Measurements from ENCODE around the gene WDR64.
"Not testable (repeated sequence)": the region's sequence is repeated elsewhere in the genome, so short reads cannot be mapped to it uniquely, and the experiment has no call there.

Gene WDR64

DNA sequence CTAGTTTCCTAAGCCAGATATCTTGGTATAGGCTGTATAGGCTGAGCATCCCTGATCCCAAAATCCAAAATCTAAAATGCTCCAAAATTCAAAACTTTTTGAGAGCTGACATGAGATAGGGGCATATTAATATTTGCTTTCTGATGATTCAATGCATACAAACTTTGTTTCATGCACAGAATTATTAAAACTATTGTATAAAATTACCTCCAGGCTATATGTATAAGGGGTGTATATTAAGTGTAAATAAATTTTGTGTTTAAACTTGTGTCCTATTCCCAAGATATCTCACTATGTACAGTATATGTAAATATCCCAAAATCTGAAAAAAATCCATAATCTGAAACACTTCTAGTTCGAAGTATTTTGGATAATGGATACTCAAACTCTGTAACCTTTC, 2.6 kb downstream of the WDR64 start:
- TF ChIP-seq, protein P1, sequence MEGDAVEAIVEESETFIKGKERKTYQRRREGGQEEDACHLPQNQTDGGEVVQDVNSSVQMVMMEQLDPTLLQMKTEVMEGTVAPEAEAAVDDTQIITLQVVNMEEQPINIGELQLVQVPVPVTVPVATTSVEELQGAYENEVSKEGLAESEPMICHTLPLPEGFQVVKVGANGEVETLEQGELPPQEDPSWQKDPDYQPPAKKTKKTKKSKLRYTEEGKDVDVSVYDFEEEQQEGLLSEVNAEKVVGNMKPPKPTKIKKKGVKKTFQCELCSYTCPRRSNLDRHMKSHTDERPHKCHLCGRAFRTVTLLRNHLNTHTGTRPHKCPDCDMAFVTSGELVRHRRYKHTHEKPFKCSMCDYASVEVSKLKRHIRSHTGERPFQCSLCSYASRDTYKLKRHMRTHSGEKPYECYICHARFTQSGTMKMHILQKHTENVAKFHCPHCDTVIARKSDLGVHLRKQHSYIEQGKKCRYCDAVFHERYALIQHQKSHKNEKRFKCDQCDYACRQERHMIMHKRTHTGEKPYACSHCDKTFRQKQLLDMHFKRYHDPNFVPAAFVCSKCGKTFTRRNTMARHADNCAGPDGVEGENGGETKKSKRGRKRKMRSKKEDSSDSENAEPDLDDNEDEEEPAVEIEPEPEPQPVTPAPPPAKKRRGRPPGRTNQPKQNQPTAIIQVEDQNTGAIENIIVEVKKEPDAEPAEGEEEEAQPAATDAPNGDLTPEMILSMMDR (IDR thresholded peaks at IDR 0.05; ENCODE audit: extremely low read depth, missing control alignments) = no peak

DNA sequence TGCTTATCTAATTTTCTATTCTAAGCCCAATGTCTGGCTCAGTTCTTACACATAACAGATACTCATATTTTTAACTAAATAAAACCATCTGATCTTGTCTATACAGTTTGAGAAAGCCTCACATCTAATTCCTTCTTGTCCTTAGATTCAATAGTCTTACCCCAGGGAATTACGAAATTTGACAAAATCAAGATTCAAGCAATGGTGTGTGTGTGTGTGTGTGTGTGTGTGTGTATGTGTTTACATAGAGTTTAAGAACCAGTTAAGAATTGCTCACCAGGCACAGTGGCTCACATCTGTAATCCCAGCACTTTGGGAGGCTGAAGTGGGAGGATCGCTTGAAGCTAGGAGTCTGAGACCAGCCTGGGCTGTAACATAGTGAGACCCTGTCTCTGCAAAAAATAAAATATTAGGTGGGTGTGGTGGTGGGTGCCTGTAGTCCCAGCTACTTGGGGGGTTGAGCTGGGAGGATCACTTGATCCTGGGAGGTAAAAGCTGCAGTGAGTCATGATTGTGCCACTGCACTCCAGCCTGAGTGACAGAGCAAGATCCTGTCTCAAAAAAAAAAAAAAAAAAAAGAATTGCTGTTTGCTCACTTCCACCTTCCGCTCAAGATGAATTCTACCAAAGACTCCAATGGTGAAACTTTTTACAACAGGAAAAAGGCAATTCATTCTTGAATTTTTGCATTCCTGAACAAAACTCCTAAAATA, 6.2 kb downstream of the WDR64 start:
- TF ChIP-seq, protein P1 (IDR thresholded peaks at IDR 0.05; ENCODE audit: extremely low read depth, missing control alignments) = no peak
- no peak for DNase-seq (ENCODE audit: low spot score)

More for the DNA sequence above, 2.6 kb downstream of the WDR64 start:
- no peak for DNase-seq (ENCODE audit: low spot score)

DNA sequence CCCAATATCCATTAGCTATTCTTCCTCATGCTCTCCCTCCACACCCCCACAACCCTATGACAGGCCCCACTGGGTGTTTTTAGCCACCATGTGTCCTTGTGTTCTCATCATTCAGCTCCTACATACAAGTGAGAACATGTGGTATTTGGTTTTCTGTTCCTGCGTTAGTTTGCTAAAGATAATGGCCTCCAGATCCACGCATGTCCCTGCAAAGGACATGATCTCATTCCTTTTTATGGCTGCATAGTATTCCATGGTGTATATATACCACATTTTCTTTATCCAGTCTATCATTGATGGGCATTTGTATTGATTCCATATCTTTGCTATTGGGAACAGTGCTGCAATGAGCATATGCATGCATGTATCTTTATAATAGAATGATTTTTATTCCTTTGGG, 6.9 kb downstream of the WDR64 start:
- not testable (repeated sequence) for DNase-seq (ENCODE audit: low spot score)

DNA sequence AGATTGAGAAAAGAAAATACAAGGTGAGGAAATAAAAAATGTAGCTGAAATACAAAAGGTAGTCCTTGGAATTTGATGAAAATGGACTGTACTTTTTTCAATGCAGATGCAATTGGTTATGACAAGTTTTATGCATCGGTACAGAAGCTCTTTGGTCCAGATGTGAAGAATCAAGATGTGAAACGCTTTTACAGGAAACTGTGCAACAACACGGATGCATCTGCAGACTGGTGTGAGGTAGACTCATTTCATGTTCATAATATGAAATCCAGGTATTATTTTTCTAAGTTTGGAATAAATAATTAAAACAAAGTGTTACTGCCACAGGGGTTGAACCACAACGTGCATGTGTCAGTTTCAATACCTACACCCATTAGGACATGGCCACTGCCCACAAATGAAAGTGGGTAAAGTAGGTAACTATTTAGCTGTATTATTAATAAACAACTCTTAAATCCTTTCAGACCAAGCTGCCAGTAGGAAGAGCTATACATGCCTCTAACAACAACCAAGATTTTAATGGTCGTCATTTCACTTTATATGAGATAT, 8.4 kb downstream of the WDR64 start:
- DNase-seq (ENCODE audit: low spot score) = no peak
- TF ChIP-seq, protein P1 (IDR thresholded peaks at IDR 0.05; ENCODE audit: extremely low read depth, missing control alignments) = no peak

DNA sequence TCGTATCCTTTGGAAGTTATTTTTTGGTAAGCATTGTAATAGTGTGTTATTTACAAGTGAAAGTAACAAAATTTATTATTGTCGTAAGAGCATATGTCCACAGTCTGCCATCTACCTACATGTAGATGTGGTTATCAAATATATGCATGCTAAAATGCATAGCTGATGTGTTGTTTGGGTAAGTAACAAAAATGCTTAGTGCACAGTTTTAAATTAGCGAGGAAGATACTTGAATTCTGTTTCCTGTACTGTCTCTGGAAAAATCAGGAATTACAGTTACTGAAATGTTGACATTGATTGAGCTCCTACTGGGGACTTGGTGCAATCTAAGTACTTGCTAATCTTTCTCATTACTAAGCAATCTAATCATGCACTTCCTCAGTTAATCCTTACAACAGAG, 14.3 kb downstream of the WDR64 start:
- no peak for DNase-seq (ENCODE audit: low spot score)
- TF ChIP-seq, protein P1 (IDR thresholded peaks at IDR 0.05; ENCODE audit: extremely low read depth, missing control alignments) = no peak

DNA sequence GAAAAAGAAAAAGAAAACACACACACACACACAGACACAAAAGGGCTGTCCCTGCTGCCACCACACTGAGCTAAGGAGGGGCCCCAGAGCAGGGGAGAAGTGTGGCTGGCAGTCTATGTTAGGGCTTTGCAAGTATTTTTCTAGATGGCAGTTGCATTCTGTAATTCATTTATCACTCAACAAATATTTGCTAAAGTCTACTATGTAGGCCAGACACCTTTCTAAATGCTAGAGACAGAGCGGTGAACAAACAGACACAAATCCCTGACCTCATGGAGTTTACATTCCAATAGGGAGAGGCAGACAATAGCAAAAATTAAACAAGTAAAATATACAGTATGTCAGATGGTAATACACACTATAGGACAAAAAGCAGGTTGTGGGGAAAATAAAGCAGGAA, 20.2 kb downstream of the WDR64 start:
- TF ChIP-seq, protein P1 (IDR thresholded peaks at IDR 0.05; ENCODE audit: extremely low read depth, missing control alignments) = no peak
- no peak for DNase-seq (ENCODE audit: low spot score)

DNA sequence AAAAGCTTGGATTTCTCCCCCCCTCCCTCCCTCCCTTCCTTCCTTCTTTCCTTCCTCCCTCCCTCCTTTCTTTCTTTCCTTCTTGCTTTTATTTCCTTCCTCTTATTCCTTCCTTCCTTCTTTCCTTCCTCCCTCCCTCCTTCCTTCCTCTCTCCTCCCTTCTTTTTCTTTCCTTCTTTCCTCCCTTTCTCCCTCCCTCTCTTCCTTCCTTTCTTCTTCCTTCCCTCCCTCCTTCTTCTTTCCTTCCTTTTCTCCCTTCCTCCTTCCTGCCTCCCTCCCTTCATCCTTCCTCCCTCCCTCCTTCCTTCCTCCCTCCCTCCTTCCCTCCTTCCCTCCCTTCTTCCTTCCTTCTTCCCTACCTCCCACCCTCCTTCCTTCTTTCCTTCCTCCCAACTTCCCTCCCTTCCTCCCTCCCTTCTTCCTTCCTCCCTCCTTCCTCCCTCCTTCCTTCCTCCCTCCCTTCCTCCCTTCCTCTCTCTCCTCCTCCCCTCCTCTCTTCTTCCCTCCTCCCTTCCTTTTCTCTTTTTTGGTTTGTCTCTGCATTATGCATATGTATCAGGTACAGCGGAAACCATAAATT, 22.8 kb downstream of the WDR64 start:
- TF ChIP-seq, protein P1 (IDR thresholded peaks at IDR 0.05; ENCODE audit: extremely low read depth, missing control alignments) = no peak
- no peak for DNase-seq (ENCODE audit: low spot score)

All from GM20000 (cell line).